Body of pancreas (tissue), 4 donors: ENCODE results near the gene ASCL4.

ENCODE experiments used
- CTCF ChIP-seq, 7 experiments: fragments of 450-650 bp in 4 of 7; fragments of 200-600 bp in 3 of 7; sonication (generic) in 3 of 7; IDR thresholded peaks; one replicate each; pipeline ENCODE4 v1.5.1; 2016 to 2019; ENCODE audit warnings: antibody characterized with exemption in 7 of 7
- POLR2A ChIP-seq, 3 donors: fragments of 450-650 bp; IDR thresholded peaks; one replicate each; pipeline ENCODE4 v1.6.1; 2016; ENCODE audit warnings: antibody characterized with exemption in 3 of 3, mild to moderate bottlenecking in 2 of 3

- TF ChIP-seq CTCF (IDR thresholded peaks at IDR 0.05) (no peak), POLR2A (IDR thresholded peaks at IDR 0.05) (no peak)
Observed at GRCh38 chr12:107794451-107794850, 19.9 kb downstream of the ASCL4 start.
